Neural cell (in vitro differentiated cells): Measurements from ENCODE around the gene AKT3. TPM values are rescaled to one million over a fixed set of nuclear protein-coding genes. Genes with fewer than 3 reads are reported as not detected.

Source experiments
- H2AFZ ChIP-seq: fragments of 200-600, 300-800 bp; sonication (generic), shearing (Covaris generic); 2 replicates; pipeline ENCODE4 v1.6.0; 2014; ENCODE audit warnings: low read depth, mild to moderate bottlenecking, antibody characterized with exemption, low read length, moderate library complexity
- H3F3A ChIP-seq: fragments of 200-600 bp; shearing (Covaris generic); 2 replicates; pipeline ENCODE4 v1.6.1; 2016; ENCODE audit warnings: mild to moderate bottlenecking, moderate library complexity, mixed read lengths, antibody characterized with exemption, low read length; ENCODE audit not compliant: insufficient read depth, poor library complexity, severe bottlenecking
- H3K27ac ChIP-seq: fragments of 200-600, 300-800 bp; sonication (generic), shearing (Covaris generic); 2 replicates; pipeline ENCODE4 v1.5.1; 2014; ENCODE audit warnings: mild to moderate bottlenecking, low read length, moderate library complexity
- H3K27me3 ChIP-seq: fragments of 300-800, 200-600 bp; sonication (generic), shearing (Covaris generic); 2 replicates; pipeline ENCODE4 v1.6.0; 2014; ENCODE audit warnings: mild to moderate bottlenecking, low read depth, low read length, moderate library complexity; ENCODE audit not compliant: insufficient read depth
- H3K36me3 ChIP-seq: fragments of 300-800, 200-600 bp; sonication (generic), shearing (Covaris generic); 2 replicates; pipeline ENCODE4 v1.5.1; 2014; ENCODE audit warnings: mild to moderate bottlenecking, antibody characterized with exemption, low read length, moderate library complexity; ENCODE audit not compliant: insufficient read depth
- H3K4me2 ChIP-seq: fragments of 300-800, 200-600 bp; sonication (generic), shearing (Covaris generic); 2 replicates; pipeline ENCODE4 v1.6.0; 2014; ENCODE audit warnings: mild to moderate bottlenecking, low read length
- H3K4me3 ChIP-seq: fragments of 300-800, 200-600 bp; sonication (generic), shearing (Covaris generic); 2 replicates; pipeline ENCODE4 v1.5.1; 2014; ENCODE audit warnings: mild to moderate bottlenecking, low read length, moderate library complexity
- H3K79me2 ChIP-seq: fragments of 200-600 bp; shearing (Covaris generic); replicated peaks from 2 replicates; pipeline ENCODE4 v1.6.0; 2014; ENCODE audit warnings: mild to moderate bottlenecking, low read length, moderate library complexity; ENCODE audit not compliant: insufficient read depth
- H3K9ac ChIP-seq: fragments of 300-800, 200-600 bp; sonication (generic), shearing (Covaris generic); 2 replicates; pipeline ENCODE4 v1.6.1; 2016; ENCODE audit warnings: mild to moderate bottlenecking, low read length, mixed read lengths
- H3K9me2 ChIP-seq: fragments of 200-600 bp; shearing (Covaris generic); 2 replicates; pipeline ENCODE4 v1.6.1; 2016; ENCODE audit warnings: mild to moderate bottlenecking, low read length, mixed read lengths; ENCODE audit not compliant: insufficient read depth
- H3K9me3 ChIP-seq: fragments of 200-600, 300-800 bp; sonication (generic), shearing (Covaris generic); 2 replicates; pipeline ENCODE4 v1.6.1; 2016; ENCODE audit warnings: mild to moderate bottlenecking, mixed run types, low read length, moderate library complexity, mixed read lengths
- H4K20me1 ChIP-seq: fragments of 200-600 bp; shearing (Covaris generic); 2 replicates; pipeline ENCODE4 v1.6.1; 2016; ENCODE audit warnings: mild to moderate bottlenecking, mixed run types; ENCODE audit not compliant: insufficient read depth
- EP300 ChIP-seq: fragments of 450-650 bp; conservative IDR thresholded peaks from 2 replicates; pipeline ENCODE4 v1.6.1; 2014; ENCODE audit warnings: antibody characterized with exemption, mild to moderate bottlenecking, moderate library complexity; ENCODE audit not compliant: poor library complexity, severe bottlenecking
- EZH2 ChIP-seq: fragments of 200-600, 300-800 bp; shearing (Covaris generic), sonication (generic); IDR thresholded peaks from 2 replicates; pipeline ENCODE4 v1.6.1; 2014; ENCODE audit warnings: antibody characterized with exemption, low read length, borderline replicate concordance, mild to moderate bottlenecking; ENCODE audit not compliant: insufficient read depth, poor library complexity, severe bottlenecking
- MXI1 ChIP-seq: fragments of 450-650 bp; conservative IDR thresholded peaks from 2 replicates; pipeline ENCODE4 v1.6.1; 2014; ENCODE audit warnings: antibody characterized with exemption, mild to moderate bottlenecking; ENCODE audit not compliant: poor library complexity, severe bottlenecking
- POLR2AphosphoS5 ChIP-seq: IDR thresholded peaks from 2 replicates; pipeline ENCODE4 v1.6.1; 2012
- RAD21 ChIP-seq: fragments of 450-650 bp; conservative IDR thresholded peaks from 2 replicates; pipeline ENCODE4 v1.6.1; 2014; ENCODE audit warnings: antibody characterized with exemption, mild to moderate bottlenecking, moderate library complexity
- SMC3 ChIP-seq: fragments of 450-650 bp; conservative IDR thresholded peaks from 2 replicates; pipeline ENCODE4 v1.6.1; 2014; ENCODE audit warnings: antibody characterized with exemption, mild to moderate bottlenecking, moderate library complexity; ENCODE audit not compliant: poor library complexity
- TAF1 ChIP-seq: IDR thresholded peaks from 2 replicates; pipeline ENCODE4 v1.6.1; 2012; ENCODE audit warnings: low read depth
- polyA plus RNA-seq: library from polyadenylated mRNA; depleted of rRNA; stranded (reverse); fragments of >200 nt; gene quantifications from 2 replicates; pipeline ENCODE4 v1.2.3, GENCODE V29; 2014
- TF ChIP-seq, protein P1 (sequence below): IDR thresholded peaks from 2 replicates; pipeline ENCODE4 v1.6.1; 2012; ENCODE audit warnings: borderline replicate concordance
- TF ChIP-seq, protein P2 (sequence below): fragments of 450-650 bp; IDR thresholded peaks from 2 replicates; pipeline ENCODE4 v1.5.1; 2014; ENCODE audit warnings: antibody characterized with exemption, mild to moderate bottlenecking, moderate library complexity; ENCODE audit not compliant: poor library complexity, severe bottlenecking

The AKT3 gene
- polyA plus RNA-seq, 1 donor from 2014 or later, result 46.0 TPM

- TF ChIP-seq RAD21 (no peak), POLR2AphosphoS5 (no peak), MXI1 (no peak), EP300 (no peak), EZH2 (no peak), SMC3 (no peak), TAF1 (no peak)
- TF ChIP-seq, protein P1, sequence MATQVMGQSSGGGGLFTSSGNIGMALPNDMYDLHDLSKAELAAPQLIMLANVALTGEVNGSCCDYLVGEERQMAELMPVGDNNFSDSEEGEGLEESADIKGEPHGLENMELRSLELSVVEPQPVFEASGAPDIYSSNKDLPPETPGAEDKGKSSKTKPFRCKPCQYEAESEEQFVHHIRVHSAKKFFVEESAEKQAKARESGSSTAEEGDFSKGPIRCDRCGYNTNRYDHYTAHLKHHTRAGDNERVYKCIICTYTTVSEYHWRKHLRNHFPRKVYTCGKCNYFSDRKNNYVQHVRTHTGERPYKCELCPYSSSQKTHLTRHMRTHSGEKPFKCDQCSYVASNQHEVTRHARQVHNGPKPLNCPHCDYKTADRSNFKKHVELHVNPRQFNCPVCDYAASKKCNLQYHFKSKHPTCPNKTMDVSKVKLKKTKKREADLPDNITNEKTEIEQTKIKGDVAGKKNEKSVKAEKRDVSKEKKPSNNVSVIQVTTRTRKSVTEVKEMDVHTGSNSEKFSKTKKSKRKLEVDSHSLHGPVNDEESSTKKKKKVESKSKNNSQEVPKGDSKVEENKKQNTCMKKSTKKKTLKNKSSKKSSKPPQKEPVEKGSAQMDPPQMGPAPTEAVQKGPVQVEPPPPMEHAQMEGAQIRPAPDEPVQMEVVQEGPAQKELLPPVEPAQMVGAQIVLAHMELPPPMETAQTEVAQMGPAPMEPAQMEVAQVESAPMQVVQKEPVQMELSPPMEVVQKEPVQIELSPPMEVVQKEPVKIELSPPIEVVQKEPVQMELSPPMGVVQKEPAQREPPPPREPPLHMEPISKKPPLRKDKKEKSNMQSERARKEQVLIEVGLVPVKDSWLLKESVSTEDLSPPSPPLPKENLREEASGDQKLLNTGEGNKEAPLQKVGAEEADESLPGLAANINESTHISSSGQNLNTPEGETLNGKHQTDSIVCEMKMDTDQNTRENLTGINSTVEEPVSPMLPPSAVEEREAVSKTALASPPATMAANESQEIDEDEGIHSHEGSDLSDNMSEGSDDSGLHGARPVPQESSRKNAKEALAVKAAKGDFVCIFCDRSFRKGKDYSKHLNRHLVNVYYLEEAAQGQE, result no peak
- TF ChIP-seq, protein P2, sequence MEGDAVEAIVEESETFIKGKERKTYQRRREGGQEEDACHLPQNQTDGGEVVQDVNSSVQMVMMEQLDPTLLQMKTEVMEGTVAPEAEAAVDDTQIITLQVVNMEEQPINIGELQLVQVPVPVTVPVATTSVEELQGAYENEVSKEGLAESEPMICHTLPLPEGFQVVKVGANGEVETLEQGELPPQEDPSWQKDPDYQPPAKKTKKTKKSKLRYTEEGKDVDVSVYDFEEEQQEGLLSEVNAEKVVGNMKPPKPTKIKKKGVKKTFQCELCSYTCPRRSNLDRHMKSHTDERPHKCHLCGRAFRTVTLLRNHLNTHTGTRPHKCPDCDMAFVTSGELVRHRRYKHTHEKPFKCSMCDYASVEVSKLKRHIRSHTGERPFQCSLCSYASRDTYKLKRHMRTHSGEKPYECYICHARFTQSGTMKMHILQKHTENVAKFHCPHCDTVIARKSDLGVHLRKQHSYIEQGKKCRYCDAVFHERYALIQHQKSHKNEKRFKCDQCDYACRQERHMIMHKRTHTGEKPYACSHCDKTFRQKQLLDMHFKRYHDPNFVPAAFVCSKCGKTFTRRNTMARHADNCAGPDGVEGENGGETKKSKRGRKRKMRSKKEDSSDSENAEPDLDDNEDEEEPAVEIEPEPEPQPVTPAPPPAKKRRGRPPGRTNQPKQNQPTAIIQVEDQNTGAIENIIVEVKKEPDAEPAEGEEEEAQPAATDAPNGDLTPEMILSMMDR, result no peak
- no peak overlapping the region for H3K9ac ChIP-seq
- no peaks in the 10 kb centered on the region for H3K36me3 ChIP-seq
- no peaks in the 10 kb centered on the region for H3K9me3 ChIP-seq
- H4K20me1 ChIP-seq, result no peaks in the 10 kb centered on the region
- no peak overlapping the region for H2AFZ ChIP-seq
- H3K79me2 ChIP-seq, result peaks cover 23% of the 10 kb centered on the region
- no peak overlapping the region for H3K4me3 ChIP-seq
- H3F3A ChIP-seq, result no peaks in the 10 kb centered on the region
- no peak overlapping the region for H3K27ac ChIP-seq
- H3K27me3 ChIP-seq, result no peaks in the 10 kb centered on the region
- no peak overlapping the region for H3K4me2 ChIP-seq
- no peaks in the 10 kb centered on the region for H3K9me2 ChIP-seq
Measured at GRCh38 chr1:243786531-243786930, 63.5 kb downstream of the AKT3 start.

GRCh38 chr1:243784506-243784905, 65.5 kb downstream of the AKT3 start:
- Histone ChIP-seq H3K4me3 (no peak overlapping the region), H3K9ac (no peak overlapping the region), H3K27ac (no peak overlapping the region), H3K9me3 (no peaks in the 10 kb centered on the region), H3K36me3 (no peaks in the 10 kb centered on the region), H4K20me1 (no peaks in the 10 kb centered on the region), H2AFZ (no peak overlapping the region), H3K4me2 (no peak overlapping the region), H3K79me2 (peaks cover 14% of the 10 kb centered on the region), H3F3A (no peaks in the 10 kb centered on the region), H3K9me2 (no peaks in the 10 kb centered on the region), H3K27me3 (no peaks in the 10 kb centered on the region)
- TF ChIP-seq EP300 (no peak), POLR2AphosphoS5 (no peak), MXI1 (no peak), SMC3 (no peak)
- TF ChIP-seq, protein P2, result no peak
